Stimulated activated naive CD8-positive, alpha-beta T cell treated with anti-CD3 and anti-CD28 coated beads, Interleukin-15, Interleukin-2, amounts not matched to agents 100 ng/mL and 50 ng/mL, for 24 hours (primary cell): Measurements from ENCODE around the gene CKAP2L.

Experiments used
- H3K27ac Mint-ChIP-seq: one replicate; pipeline ENCODE4 v1.8.0; 2021; ENCODE audit warnings: mild to moderate bottlenecking, mixed read lengths
- H3K27me3 Mint-ChIP-seq: one replicate; pipeline ENCODE4 v1.8.0; 2021; ENCODE audit warnings: mixed read lengths
- H3K36me3 Mint-ChIP-seq: one replicate; pipeline ENCODE4 v1.8.0; 2021; ENCODE audit warnings: low read depth, mixed read lengths
- H3K4me1 Mint-ChIP-seq: one replicate; pipeline ENCODE4 v1.8.0; 2021; ENCODE audit warnings: low read depth, mixed read lengths
- H3K4me3 Mint-ChIP-seq: one replicate; pipeline ENCODE4 v1.8.0; 2021; ENCODE audit warnings: mild to moderate bottlenecking, mixed read lengths
- H3K9me3 Mint-ChIP-seq: one replicate; pipeline ENCODE4 v1.8.0; 2021; ENCODE audit warnings: mixed read lengths

The CKAP2L gene

DNA sequence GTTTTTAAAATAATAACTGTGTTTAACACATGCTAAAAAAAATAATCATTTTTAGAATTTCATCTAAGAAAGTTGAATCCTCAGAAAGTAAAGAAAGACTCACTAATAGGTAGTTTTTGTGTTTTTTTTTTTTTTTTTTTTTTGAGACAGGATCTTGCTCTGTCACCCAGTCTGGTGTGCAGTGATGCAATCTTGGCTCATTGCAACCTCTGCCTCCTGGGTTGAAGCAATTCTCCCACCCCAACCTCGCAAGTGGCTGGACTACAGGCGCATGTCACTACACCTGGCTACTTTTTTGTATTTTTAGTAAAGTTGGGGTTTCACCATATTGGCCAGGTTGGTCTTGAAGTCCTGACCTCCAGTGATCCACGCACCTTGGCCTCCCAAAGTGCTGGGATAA lies 7.1 kb downstream of the CKAP2L start:
- Mint-ChIP-seq H3K4me1 (no peaks in the 10 kb centered on the region), H3K9me3 (no peaks in the 10 kb centered on the region), H3K36me3 (peaks cover 61% of the 10 kb centered on the region), H3K27me3 (no peaks in the 10 kb centered on the region), H3K4me3 (no peak overlapping the region), H3K27ac (no peak overlapping the region)

DNA sequence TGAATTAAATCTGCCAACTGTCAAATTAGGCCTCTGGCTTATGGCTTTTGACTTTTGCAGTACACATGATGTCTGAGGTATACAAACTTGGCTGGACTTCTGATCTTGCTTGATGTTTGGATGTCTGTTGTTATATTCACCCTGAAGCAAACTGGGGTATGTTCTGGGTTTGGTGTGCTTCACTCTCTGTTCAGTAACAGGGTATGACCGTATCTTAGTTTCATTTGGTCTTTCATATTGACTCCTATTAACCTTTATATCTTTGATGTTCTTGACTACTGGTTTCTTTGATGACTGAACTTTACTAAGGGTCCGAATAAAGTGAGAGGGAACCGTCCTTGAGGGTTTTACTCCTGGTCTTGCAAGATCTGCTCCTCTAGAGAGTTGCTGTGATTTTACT lies 8.2 kb downstream of the CKAP2L start:
- H3K27ac Mint-ChIP-seq: no peak overlapping the region
- no peak overlapping the region for H3K4me3 Mint-ChIP-seq
- no peaks in the 10 kb centered on the region for H3K27me3 Mint-ChIP-seq
- H3K4me1 Mint-ChIP-seq: no peaks in the 10 kb centered on the region
- peaks cover 59% of the 10 kb centered on the region for H3K36me3 Mint-ChIP-seq
- H3K9me3 Mint-ChIP-seq: no peaks in the 10 kb centered on the region

DNA sequence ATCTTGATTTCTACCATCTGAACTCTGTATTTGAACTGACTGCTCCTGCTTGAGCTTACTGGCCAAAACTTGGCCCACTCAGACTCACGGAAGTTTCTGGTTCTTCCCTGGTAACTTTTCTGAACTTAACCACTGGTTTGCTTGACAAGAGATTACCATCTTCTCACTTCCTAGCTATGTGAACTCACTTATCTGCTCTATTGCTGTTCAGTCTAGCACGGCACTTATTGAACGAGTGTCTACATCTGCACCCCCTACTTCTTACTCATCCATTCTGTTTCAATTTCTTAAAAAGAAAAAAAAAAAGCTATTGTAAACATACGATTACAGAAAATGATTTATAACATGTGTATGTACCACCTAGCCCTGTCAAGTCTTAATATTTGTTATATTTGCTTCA lies 9.0 kb downstream of the CKAP2L start:
- no peaks in the 10 kb centered on the region for H3K27me3 Mint-ChIP-seq
- peaks cover 1% of the 10 kb centered on the region for H3K4me1 Mint-ChIP-seq
- H3K27ac Mint-ChIP-seq: no peak overlapping the region
- no peak overlapping the region for H3K4me3 Mint-ChIP-seq
- peaks cover 58% of the 10 kb centered on the region for H3K36me3 Mint-ChIP-seq
- no peaks in the 10 kb centered on the region for H3K9me3 Mint-ChIP-seq

DNA sequence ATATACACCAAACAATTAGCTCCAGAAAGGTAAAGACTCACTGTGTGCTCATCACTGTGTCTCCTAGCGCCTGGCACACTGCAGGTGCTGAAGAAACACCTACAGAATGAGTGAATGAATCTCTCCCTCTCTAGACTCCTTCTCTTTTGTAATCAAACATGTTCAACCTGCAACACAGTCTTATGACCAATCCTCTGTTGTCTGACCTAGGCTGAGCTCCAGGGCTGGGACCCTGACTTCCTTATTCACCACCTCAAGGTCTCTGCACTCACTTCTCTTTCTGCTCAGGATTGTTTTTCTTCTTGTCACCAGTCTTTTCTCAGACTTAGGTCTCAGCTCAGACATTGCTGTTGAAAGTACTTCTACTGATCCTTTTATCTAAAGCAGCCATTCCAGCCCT lies 9.8 kb downstream of the CKAP2L start:
- Mint-ChIP-seq H3K9me3 (no peaks in the 10 kb centered on the region), H3K4me1 (peaks cover 10% of the 10 kb centered on the region), H3K36me3 (peaks cover 58% of the 10 kb centered on the region), H3K27ac (no peak overlapping the region), H3K4me3 (no peak overlapping the region), H3K27me3 (no peaks in the 10 kb centered on the region)

DNA sequence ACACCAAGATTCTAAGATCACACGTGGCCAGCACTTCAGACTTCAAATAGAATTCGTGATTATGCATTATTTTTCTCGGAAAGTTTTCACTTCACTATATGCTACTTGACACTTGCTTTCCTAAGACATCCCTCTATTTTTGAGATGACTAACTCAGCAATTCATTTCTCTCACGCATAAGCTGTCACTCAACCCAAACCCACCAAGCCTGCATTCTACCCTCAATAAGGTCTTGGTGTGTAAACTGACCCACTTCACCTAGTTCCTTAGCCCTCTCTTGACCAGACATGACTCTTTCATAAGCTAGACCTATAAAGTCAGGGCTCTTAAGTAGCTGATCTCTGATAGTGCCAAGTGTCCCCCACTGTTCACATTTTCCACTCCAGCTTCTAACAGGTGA lies 11.7 kb downstream of the CKAP2L start:
- no peaks in the 10 kb centered on the region for H3K9me3 Mint-ChIP-seq
- no peak overlapping the region for H3K27ac Mint-ChIP-seq
- H3K4me3 Mint-ChIP-seq: no peak overlapping the region
- peaks cover 42% of the 10 kb centered on the region for H3K36me3 Mint-ChIP-seq
- no peaks in the 10 kb centered on the region for H3K27me3 Mint-ChIP-seq
- H3K4me1 Mint-ChIP-seq: peaks cover 10% of the 10 kb centered on the region

DNA sequence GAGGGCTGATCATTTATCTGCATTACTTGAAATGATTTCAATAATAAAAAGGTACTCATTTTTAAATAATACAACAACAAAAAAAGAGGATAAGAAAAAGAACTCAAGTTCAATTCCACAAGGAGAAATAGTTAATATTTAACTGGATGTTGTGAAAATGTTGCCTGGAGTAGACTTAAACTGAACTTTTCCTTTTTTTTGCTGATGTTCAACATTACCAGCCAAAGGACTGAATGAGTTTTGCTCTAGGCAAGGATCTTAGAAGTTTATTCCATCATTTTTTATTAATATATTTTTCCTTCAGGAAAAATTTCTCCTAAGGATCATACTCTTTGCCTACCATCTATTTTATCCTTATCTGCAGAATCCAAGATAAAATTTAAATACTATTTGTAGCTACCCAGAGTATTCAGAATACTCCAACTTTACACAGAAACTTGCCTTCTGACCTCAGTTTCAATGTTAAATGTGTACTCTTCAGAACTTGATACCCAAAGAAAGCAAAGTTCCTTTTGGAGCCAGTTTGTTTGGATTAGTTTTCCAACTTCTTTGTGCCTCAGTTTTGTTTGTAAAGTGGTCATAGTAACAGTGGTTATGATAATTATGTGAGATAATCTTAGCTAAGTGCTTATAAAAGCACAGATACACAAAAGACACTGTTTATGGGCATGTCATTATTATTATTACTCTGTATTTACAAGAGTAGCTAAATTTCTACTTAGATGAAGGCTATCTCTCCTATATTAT lies 12.8 kb downstream of the CKAP2L start:
- H3K9me3 Mint-ChIP-seq: no peaks in the 10 kb centered on the region
- peaks cover 37% of the 10 kb centered on the region for H3K36me3 Mint-ChIP-seq
- no peaks in the 10 kb centered on the region for H3K27me3 Mint-ChIP-seq
- no peak overlapping the region for H3K4me3 Mint-ChIP-seq
- H3K27ac Mint-ChIP-seq: no peak overlapping the region
- peaks cover 10% of the 10 kb centered on the region for H3K4me1 Mint-ChIP-seq

DNA sequence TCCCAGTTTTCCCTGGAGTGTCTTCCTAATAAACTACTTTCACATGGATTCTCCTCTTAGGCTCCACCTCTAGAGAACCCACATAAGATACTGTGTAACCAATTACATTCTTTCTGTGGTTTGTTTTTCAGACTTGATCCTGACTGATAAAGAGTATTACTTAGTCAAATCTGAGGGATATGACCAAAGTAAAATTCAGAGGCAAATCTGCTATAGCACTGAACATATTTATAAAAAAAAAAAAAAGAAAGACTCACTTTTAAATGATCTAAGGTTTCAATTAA lies 13.9 kb downstream of the CKAP2L start:
- Mint-ChIP-seq H3K27me3 (no peaks in the 10 kb centered on the region), H3K27ac (no peak overlapping the region), H3K4me1 (peaks cover 10% of the 10 kb centered on the region), H3K4me3 (no peak overlapping the region), H3K9me3 (no peaks in the 10 kb centered on the region), H3K36me3 (peaks cover 36% of the 10 kb centered on the region)

DNA sequence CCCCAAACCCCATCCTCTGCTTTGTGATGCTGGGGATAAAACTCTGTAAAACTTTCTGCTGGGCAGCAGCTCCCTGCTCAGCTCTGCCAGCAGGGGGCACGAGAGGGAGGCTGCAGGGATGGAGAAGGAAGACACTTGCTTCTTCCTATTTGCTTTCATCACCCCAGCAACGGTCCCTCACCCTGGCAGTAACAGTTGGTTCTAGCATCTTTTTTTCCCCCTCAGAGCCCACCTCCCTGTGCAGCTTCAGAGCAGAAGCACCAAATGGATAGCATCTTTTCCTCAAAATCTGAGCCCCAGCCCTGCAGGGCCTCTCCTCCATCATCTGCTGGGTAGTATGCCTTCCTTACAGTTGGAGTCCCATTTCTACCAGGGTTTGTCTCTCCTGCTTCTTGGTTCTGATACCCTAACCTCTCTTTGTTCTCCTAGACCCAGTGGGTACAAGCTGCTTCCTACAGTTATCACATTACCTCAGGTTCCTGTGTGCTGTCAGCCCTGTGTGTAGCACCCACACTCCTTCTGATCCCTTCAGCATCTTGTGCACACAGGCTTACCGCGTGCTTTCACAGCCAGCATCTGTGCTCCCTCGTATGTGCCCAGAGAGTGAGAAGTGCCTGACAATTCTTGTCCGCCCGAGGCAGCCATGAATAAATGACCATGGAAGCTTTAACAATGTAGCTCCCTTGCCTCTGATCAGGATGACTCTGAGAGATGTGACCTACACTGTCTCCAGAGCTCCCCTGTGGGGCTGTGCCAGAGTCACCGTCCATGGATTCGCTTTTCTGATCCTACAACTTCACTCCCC lies 14.5 kb downstream of the CKAP2L start:
- Mint-ChIP-seq H3K9me3 (no peaks in the 10 kb centered on the region), H3K4me1 (peaks cover 10% of the 10 kb centered on the region), H3K27ac (no peak overlapping the region), H3K36me3 (peaks cover 35% of the 10 kb centered on the region), H3K4me3 (no peak overlapping the region), H3K27me3 (no peaks in the 10 kb centered on the region)

DNA sequence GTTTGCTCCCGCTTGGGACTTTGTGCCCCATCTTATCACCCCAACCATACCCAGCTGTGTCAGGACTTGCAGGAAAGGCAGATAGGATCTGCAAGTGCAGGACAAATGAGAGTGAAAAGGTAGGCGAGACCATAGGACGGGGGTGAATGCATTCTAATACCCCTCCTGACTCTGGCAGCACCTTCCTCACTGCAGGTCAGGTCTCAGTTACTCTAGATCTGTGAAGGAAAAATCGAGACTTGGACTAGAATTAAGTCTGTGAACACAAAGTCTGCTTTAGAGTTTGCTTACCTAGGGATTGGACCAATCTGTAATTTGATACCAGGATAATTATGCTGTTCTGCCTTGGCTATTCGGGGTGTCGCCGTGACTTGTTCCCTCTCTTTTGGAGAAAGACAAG lies 23.9 kb downstream of the CKAP2L start:
- Mint-ChIP-seq H3K4me1 (peaks cover 10% of the 10 kb centered on the region), H3K9me3 (no peaks in the 10 kb centered on the region), H3K27ac (no peak overlapping the region), H3K4me3 (no peak overlapping the region), H3K36me3 (peaks cover 65% of the 10 kb centered on the region), H3K27me3 (no peaks in the 10 kb centered on the region)

DNA sequence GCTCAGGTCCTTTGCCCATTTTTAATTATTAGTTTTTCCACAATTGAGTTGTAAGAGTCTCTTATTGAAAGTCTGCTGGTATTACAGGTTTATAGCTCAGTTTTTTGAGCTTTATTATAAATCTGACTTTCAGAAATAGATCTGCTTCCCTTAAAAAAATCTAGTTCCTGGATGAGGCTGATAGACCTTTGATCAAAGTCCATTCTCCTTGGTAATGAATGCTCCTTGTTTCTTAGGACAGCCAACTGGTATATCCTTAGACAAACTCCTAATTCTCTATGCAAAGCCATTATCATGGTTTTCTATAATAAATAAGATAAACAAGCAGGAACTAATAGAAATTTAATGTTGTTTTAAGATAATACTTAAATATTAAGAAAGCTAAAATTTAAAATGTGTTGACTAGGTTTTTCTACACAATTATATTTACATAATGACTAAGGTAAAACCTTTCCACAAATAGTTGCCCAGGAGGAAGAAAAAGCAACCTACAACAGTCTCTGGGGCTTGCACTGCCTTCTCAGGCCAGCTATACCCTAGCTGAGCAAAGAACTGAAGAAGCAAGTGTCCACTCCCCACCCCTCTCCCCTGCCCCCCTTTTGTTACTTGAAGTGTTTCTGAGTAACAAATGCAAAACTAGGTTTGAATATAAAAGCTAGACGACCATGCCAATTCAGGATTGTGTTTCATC lies 26.7 kb downstream of the CKAP2L start:
- Mint-ChIP-seq H3K4me3 (no peak overlapping the region), H3K4me1 (peaks cover 10% of the 10 kb centered on the region), H3K36me3 (peaks cover 57% of the 10 kb centered on the region), H3K9me3 (no peaks in the 10 kb centered on the region), H3K27ac (no peak overlapping the region), H3K27me3 (no peaks in the 10 kb centered on the region)

DNA sequence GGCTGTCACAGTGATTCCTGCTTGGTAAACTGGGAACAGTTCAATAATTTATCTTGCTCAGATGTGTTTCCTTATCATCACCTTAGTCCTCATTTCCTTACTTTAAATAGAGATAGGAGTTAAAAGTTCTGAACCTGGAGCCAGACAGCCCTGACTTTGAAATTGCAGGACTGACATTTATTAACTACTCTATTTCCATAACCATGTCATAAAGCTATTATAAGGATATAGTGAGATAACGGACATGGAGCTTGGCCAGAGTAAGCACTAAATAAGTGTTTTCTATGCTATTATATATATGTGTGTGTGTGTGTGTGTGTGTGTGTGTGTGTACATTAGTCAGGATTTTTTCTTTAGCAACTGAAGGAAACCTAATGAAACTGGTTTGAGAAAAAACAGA lies 30.5 kb downstream of the CKAP2L start:
- Mint-ChIP-seq H3K4me3 (no peak overlapping the region), H3K9me3 (no peaks in the 10 kb centered on the region), H3K4me1 (peaks cover 10% of the 10 kb centered on the region), H3K36me3 (peaks cover 23% of the 10 kb centered on the region), H3K27ac (no peak overlapping the region), H3K27me3 (no peaks in the 10 kb centered on the region)

DNA sequence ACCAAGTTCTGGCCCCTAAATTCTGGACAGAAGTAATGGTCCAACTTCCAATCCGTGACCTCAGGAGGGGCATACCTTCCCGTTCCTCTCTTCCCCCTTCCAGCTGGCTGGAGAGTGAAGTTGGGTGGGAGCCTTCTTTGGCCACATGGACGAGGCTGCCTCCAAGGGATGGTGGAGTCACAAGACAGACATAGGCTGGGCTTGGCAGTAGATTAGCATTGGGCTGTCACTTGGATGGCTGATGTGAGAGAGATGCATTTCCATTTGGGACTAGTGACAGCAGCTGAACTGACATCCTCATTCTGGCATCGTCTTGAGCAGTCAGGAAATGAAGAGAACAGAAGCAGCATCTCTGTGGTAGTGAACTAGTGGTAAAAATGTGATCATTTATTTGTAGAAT lies 31.0 kb downstream of the CKAP2L start:
- Mint-ChIP-seq H3K9me3 (no peaks in the 10 kb centered on the region), H3K36me3 (peaks cover 19% of the 10 kb centered on the region), H3K4me1 (peaks cover 10% of the 10 kb centered on the region), H3K4me3 (no peak overlapping the region), H3K27ac (no peak overlapping the region), H3K27me3 (no peaks in the 10 kb centered on the region)

DNA sequence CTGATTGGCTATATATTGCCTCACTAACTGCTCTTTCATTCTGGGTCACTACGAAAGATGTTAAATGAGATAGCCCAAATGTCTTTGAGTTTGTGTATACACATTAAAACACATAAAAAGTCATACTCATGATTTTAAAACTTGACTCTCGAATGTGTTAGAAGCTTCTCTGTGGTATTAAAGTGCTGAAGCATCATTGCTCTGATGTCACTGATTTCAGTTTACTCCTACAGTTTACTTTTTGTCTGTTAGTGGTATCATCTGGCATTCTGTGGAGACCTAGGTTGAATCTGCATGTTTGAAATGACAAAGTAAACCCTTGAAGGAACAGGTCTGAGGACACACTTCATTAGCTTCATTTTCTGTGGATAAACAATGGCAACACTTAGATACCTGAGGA lies 32.9 kb downstream of the CKAP2L start:
- no peak overlapping the region for H3K27ac Mint-ChIP-seq
- H3K9me3 Mint-ChIP-seq: no peaks in the 10 kb centered on the region
- H3K36me3 Mint-ChIP-seq: peaks cover 2% of the 10 kb centered on the region
- H3K4me1 Mint-ChIP-seq: no peaks in the 10 kb centered on the region
- no peak overlapping the region for H3K4me3 Mint-ChIP-seq
- no peaks in the 10 kb centered on the region for H3K27me3 Mint-ChIP-seq

DNA sequence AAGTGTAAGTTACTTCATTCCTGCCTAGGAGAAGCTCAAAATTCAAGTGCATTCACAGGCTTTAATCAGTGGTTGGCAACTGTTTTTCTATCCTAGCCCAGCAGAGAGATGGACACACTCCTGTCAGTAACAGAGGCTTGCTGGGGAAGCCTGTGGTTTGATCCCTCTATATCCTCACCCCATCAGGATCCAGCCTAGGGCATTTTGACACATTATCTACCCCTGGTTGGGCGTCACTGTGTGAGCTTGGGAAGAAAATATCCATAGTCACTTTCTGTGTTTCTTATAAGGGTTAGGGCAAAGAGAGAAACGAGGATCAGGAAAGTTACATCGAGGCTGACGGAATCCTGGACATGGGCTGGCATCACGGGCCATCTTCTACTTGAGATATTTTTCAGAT lies 33.6 kb downstream of the CKAP2L start:
- Mint-ChIP-seq H3K27ac (no peak overlapping the region), H3K9me3 (no peaks in the 10 kb centered on the region), H3K4me3 (no peak overlapping the region), H3K36me3 (no peaks in the 10 kb centered on the region), H3K4me1 (no peaks in the 10 kb centered on the region), H3K27me3 (no peaks in the 10 kb centered on the region)

DNA sequence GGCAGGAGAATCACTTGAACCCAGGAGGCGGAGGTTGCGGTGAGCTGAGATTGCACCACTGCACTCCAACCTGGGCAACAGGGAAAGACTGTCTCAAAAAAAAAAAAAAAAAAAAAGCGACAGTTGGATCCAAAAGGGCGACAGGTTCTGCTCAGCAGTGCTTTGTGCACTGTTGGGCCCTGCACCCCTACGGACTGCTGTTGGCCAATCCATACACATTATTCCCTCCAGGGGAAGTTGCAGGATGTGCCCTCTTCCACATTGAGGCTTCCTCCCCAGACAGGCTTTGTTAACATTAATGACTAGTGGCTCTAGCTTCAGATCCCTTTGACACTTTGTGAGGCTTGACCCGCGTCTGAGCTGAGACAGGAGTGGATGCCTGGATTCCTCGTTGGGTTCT lies 34.2 kb downstream of the CKAP2L start:
- Mint-ChIP-seq H3K36me3 (no peaks in the 10 kb centered on the region), H3K27ac (no peak overlapping the region), H3K27me3 (no peaks in the 10 kb centered on the region), H3K4me3 (no peak overlapping the region), H3K9me3 (no peaks in the 10 kb centered on the region), H3K4me1 (no peaks in the 10 kb centered on the region)
